Activated CD8-positive, alpha-beta memory T cell treated with anti-CD3 and anti-CD28 coated beads for 36 hours (primary cell): Measurements from ENCODE around the gene PROKR1. TPM values are rescaled to one million over a fixed set of nuclear protein-coding genes. Genes with fewer than 3 reads are reported as not detected.
"Not testable (repeated sequence)": the region's sequence is repeated elsewhere in the genome, so short reads cannot be mapped to it uniquely, and the experiment has no call there.

Experiments used
- CTCF ChIA-PET: fragments of 350-600 bp; sonication (Branson Sonifier 250); formaldehyde crosslinking; loops from one replicate; lab custom pipeline; 2021; ENCODE audit warnings: antibody characterized with exemption; lab: Charles Lee
- POLR2A ChIA-PET: fragments of 350-600 bp; sonication (Branson Sonifier 250); formaldehyde crosslinking; loops from one replicate; lab custom pipeline; 2021; ENCODE audit warnings: antibody characterized with exemption; lab: Charles Lee
- total RNA-seq, 2 experiments: library from RNA; stranded (reverse); gene quantifications; one replicate each; pipeline ENCODE4 v1.2.3, GENCODE V29; 2021

PROKR1 gene
- under 1 TPM; 0.08 to 0.13 TPM for total RNA-seq

DNA sequence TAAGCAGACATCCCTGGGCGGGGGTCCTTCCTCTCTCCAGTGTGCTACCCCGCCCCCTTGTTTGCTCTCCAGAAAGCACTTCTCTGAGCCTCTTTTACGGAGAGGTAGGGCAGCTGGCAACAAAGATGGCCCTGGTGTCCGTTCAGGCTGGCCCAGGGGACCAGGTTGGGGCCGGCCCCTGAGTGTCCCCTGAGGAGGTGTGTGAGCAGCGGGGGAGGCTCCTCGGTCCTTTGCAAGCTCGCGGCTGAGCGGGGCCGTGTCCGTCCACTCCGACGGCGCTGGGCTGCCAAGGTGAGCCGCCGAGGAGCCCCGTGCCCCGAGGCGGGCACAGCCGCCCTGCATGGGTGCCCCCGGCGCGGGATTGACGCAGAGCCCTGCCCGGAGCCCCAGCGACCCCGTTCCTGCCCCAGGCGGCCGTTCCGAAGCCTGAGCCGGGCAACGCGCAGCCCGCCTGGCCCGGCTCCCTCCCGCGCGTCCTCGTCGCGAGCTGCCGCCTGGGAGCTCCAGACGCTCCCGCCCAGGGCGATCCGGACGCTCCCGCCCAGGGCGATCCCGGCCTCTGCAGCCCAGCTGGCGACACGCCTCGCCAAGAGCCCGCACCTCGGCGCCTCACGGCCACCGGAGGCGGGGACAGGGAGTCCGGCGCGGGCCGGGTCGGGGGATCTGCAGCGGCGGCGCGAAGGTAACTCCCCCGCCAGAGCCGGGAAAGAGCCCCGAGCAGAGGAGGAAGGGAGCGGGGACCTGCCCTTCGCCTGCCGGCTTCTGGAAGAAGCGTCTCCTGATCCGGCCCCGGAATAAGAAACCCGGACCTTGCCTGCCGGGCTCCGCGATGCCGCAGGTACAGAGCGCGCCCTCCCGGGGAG lies at the start of gene PROKR1:
TSS of gene PROKR1 (plus strand) at position 569 of the 863 bp plus-strand sequence. CDS start 2,243 bp downstream, outside the sequence.
- CTCF ChIA-PET: interaction anchor here (1.3 to 1.4 kb wide), 2 partner anchors 17 to 48 kb away, joined by 3 to 4 read pairs; no protein-coding TSS in a partner anchor

DNA sequence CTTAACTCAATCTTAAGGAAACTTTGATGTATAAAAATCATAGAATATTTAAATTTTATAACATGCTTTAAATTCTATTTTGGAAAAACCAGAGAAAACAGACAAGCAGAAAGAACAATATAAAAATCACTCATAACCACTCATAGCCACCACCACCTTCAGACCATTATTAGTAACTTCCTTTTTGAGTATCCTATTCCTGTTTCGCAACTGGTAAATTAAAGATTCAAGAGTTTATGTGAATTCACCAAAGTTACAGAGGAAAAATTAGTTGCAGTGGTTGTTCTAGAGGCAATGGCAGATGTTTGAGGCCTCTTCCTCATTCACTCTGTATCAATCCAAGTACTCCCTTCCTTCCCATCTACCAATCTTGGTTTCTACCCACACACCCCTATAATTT lies 49.3 kb upstream of the PROKR1 start:
- CTCF ChIA-PET: interaction anchor here (1.6 kb wide), 1 partner anchor 127 kb away, joined by 13 read pairs; the partner anchor contains the start of genes APLF and FBXO48
- POLR2A ChIA-PET: no interaction called here

More for the DNA sequence above, at the start of gene PROKR1:
- POLR2A ChIA-PET: interaction anchor here (0.7 kb wide), 1 partner anchor 178 kb away, joined by 3 read pairs; no protein-coding TSS in a partner anchor

DNA sequence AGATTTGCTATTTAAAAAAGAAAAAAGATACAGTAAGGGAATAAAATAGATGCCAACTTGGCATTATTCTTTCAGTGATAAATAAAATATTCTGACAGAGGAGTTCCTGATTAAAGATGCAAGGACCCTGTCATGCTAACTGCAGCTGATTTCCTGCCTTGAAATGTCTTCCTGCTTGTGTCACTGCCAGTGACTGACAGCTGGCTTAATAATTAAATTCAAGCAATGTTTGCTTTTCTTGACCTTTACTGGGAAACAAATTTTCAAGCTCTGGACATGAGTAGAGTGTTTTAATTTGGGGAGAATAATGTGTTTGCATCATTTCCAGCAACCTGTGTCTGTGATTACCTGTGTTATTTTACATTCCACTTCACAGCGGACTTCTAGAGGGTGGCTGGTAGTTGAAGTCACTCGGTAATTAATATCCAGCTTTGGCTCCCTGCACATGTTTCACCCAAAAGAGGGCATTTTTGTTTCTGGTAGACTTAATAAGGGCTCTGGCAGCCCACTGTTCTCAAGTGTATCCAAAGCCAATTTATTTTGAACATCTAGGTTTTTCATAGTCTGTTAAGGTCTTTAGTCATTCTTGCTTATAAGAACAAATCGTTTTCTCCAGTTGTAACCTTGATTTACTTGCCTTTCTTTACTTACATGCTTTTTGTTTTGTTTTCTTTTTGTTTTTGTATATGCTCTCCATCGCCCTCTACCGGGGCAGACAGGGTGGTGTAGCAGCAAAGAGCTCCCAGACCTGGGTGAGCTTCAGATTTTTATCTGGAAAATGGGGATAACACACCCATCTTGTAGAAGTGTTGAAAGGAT lies 48.5 kb upstream of the PROKR1 start:
- CTCF ChIA-PET: interaction anchor here (0.7 to 2.0 kb wide), 15 partner anchors 9 to 485 kb away, joined by 3 to 13 read pairs (median 3); partner anchors contain the start of genes APLF, FBXO48 and PROKR1
- POLR2A ChIA-PET: no interaction called here

DNA sequence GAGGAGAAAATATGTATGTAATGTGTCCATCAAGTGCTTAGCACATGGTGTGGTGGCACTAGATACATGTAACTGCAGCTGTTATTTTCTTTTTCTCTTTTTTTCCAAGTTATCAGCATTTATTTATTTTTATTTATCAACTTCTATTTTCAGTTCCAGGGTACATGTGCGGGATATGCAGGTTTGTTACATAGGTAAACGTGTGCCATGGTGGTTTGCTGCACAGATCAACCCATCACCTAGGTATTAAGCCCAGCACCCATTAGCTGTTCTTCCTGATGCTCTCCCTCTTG lies 47.9 kb upstream of the PROKR1 start:
- POLR2A ChIA-PET: not testable (repeated sequence)
- CTCF ChIA-PET: interaction anchor here (0.7 to 2.0 kb wide), 15 partner anchors 9 to 485 kb away, joined by 3 to 13 read pairs (median 3); partner anchors contain the start of genes APLF, FBXO48 and PROKR1

DNA sequence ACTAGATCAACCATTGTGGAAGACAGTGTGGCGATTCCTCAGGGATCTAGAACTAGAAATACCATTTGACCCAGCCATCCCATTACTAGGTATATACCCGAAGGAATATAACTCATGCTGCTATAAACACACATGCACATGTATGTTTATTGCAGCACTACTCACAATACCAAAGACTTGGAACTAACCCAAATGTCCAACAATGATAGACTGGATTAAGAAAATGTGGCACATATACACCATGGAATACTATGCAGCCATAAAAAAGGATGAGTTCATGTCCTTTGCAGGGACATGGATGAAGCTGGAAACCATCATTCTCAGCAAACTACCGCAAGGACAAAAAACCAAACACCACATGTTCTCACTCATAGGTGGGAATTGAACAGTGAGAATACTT lies 42.9 kb upstream of the PROKR1 start:
- POLR2A ChIA-PET, CTCF ChIA-PET: not testable (repeated sequence)

DNA sequence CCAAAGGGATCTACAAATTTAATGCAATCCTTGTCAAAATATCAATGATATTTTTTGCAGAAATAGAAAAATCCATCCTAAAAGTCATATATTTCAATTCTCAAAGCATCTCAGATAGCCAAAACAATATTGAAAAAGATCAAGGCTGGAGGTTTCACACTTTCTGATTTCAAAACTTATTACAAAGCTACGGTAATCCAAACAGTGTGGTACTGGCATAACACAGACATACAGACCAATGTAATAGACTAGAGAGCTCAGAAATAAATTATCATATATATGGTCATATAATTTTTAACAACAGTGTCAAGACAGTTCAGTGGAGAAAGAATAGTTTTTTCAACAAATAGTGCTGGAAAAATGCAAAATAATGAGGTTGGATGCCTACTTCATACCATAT lies 40.3 kb upstream of the PROKR1 start:
- CTCF ChIA-PET: no interaction called here
- POLR2A ChIA-PET: no interaction called here

DNA sequence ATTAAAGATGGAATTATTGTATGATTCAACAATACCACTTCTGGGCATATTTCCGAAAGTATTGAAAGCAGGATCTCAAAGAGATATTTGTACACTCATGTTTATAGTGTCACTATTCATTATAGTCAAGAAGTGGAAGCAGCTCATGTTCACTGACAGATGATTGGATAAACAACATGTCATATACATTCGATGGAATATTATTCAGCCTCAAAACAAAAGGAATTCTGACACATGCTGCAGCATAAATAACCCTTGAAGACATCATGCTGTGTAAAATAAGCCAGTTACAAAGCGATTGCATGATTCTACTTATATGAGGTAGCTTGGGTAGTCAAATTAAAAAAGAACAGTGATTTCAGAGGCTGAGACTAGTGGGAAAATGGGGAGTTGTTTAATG lies 39.3 kb upstream of the PROKR1 start:
- ChIA-PET CTCF (no interaction called here), POLR2A (no interaction called here)

DNA sequence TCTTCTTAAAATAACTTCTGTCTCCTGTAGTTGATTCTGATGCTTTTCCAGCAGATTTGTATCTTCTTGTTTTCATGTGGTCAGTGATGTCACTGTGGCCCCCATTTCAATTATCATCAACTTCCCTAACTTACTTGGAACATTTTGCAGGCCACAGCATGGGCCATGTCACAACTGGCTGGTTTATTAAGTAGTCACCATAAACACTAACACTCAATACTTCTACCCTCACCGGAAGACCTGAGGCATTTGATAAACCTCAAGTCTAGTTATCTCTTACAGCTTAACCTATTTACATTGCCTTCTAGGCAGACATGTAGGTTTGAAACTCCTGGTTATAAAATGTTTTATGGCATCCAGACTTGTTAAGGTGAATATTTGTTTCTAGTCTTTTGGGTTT lies 37.4 kb upstream of the PROKR1 start:
- ChIA-PET CTCF (interaction anchor here (1.4 kb wide), 1 partner anchor 11 kb away, joined by 6 read pairs; no protein-coding TSS in a partner anchor), POLR2A (no interaction called here)

DNA sequence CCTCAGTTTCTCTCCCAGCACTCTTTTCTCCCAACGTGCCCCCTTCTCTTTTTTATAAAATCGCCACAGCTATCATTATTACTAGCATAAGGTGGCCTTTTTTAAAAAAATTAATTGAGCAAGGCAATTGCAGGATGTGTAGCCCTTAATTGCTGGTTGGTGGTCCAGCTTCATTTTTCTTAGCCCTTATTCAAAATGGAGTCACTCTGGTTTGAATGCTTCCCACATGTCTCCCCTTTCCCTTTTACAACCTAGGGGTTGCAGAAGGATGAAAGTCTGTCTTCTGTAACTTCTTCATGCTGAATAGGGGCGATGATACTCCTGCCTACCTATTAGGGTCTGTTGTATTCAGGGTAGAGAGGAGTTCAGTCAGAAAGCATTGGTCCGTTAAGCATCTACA lies 36.6 kb upstream of the PROKR1 start:
- POLR2A ChIA-PET: no interaction called here
- CTCF ChIA-PET: interaction anchor here (0.6 to 1.4 kb wide), 2 partner anchors 11 to 603 kb away, joined by 3 to 6 read pairs; no protein-coding TSS in a partner anchor

DNA sequence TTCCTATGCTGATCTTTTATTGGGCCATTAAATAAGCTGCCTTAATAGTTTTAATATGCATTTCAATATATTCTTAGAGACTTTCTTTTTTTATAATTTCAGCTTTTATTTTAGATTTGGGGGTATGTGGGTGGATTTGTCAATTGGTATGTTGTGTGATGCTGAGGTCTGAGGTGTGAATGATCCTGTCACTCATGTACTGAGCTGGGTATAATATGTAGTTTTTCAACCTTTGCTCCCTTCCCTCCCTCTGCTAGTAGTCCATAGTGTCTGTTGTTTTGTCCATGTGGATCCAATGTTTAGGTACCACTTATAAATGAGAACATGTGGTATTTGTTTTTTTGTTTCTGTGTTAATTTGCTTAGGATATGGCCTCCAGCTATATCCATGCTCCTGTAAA lies 35.5 kb upstream of the PROKR1 start:
- POLR2A ChIA-PET: no interaction called here
- CTCF ChIA-PET: no interaction called here

DNA sequence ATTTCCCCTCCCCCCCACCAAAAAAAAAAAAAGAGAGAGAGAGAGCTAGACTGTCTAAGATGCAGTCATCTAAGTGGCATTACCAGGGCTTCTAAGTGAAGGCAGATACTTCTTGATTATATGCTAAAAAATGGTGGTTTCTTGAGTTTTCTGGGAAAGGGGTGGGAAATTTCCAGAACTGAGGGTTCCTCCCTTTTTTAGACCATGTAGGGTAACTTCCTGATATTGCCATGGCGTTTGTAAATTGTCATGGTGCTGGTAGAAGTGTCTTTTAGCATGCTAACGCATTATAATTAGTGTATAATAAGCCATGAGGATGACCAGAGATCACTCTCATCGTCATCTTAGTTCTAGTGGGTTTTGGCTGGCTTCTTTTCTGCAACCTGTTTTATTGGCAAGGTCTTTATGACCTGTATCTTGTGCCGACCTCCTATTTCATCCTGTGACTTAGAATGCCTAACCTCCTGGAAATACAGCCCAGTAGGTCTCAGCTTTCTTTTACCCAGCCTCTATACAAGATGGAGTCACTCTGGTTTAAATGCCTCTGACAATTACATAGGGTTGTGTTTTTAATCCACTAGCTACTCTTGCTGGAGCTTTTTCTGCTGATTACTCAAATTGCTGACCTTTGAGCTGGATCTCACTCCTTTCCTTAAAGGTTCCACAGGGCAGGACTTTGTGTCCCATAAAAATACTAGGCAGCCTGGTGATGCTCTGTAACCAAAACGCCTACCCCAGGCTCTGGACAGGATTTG lies 30.4 kb upstream of the PROKR1 start:
- CTCF ChIA-PET: interaction anchor here (0.5 kb wide), 1 partner anchor 125 kb away, joined by 3 read pairs; no protein-coding TSS in a partner anchor
- POLR2A ChIA-PET: no interaction called here

DNA sequence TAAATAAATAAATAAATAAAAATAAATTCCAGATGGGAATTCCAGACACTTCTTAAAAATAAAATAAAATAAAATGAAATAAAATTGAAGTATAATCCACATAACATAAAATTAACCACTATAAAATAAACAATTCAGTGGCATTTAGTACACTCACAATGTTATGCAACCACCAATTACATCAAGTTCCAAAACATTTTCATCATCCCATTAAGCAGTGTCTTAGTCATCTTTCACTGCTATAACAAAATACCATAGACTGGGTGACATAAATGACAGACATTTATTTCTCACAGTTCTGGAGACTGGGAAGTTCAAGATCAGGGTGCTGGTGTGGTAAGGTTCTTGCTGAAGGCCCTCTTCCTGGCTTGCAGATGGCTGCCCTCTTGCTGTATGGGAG lies 22.6 kb upstream of the PROKR1 start:
- CTCF ChIA-PET: no interaction called here
- POLR2A ChIA-PET: no interaction called here

DNA sequence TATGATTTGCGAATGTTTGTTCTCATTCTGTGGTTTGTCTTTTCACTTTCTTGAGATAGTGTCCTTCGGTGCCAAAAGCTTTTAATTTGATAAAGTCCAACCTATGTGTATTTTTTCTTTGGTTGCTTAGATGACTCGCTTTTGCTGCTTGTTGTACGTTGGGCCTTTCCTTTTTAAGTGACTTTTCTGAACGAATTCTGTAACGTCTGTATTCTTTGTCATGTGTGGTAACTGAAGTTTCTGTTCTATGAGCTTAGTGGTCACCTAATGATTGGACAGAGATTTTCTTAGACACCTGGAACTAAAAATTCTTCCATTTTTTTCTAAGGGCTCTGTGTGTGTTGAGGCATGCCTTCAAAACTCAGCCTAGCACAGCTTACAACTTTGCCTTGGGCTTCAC lies 19.6 kb upstream of the PROKR1 start:
- ChIA-PET CTCF (interaction anchor here (0.6 kb wide), 1 partner anchor 505 kb away, joined by 3 read pairs; no protein-coding TSS in a partner anchor), POLR2A (no interaction called here)

DNA sequence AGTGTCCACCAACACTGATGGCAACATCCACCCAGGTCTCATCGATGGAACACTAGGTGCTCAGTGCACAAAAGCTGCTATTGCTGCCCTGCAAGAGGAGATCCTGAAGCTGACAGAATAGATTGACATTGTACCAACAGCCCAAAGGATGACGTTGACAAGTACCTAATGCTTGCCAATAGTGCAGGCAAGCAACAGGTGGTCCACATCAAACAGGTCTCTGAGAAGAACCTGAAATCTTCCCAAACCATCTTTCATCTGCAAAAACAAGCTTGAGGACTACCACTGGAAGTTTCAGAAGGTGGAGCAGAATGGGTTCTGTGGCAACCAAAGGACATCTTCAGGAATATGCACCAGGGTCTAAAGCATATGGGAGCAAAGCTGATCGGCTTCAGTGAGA lies 15.8 kb upstream of the PROKR1 start:
- ChIA-PET POLR2A (no interaction called here), CTCF (no interaction called here)

DNA sequence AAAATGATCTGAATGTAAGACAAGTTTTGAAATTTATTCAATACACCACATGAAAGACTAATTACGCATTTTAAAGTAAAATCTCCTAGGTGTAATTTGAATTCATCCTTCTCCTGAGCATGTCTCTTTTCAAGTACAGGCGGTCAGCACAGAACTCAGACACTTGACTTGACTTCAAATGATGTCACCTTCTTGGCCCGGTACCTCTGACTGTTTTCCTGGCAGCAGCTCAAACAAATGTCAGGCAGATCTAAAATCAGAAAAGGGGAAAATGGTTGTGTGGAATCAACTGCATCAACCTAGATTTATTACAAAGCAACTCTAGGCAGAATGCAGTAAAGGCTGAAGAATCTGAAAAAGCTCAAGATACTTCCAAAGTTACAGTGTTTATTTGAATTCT lies 11.4 kb upstream of the PROKR1 start:
- POLR2A ChIA-PET: no interaction called here
- CTCF ChIA-PET: no interaction called here

DNA sequence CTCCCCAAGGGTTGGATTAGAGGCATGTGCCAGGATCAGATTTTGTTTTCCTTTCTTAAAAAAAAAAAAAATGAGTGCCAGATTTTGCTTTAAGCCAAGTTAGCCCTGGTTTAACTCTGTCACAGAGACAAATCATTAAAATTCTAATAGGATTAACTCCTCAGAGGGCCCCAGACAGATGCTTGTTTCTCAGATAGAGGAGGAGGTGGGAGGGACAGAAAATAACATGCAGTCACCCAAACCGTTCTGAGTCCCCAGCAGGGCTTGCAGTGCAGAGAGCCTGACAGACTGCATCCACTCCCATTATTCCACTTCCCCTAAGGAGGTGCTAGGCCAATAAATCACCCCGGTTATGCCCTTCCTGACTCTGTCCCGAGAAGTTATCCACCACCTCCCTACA lies 6.3 kb upstream of the PROKR1 start:
- CTCF ChIA-PET: interaction anchor here (1.1 kb wide), 1 partner anchor 174 kb away, joined by 3 read pairs; no protein-coding TSS in a partner anchor
- POLR2A ChIA-PET: no interaction called here

DNA sequence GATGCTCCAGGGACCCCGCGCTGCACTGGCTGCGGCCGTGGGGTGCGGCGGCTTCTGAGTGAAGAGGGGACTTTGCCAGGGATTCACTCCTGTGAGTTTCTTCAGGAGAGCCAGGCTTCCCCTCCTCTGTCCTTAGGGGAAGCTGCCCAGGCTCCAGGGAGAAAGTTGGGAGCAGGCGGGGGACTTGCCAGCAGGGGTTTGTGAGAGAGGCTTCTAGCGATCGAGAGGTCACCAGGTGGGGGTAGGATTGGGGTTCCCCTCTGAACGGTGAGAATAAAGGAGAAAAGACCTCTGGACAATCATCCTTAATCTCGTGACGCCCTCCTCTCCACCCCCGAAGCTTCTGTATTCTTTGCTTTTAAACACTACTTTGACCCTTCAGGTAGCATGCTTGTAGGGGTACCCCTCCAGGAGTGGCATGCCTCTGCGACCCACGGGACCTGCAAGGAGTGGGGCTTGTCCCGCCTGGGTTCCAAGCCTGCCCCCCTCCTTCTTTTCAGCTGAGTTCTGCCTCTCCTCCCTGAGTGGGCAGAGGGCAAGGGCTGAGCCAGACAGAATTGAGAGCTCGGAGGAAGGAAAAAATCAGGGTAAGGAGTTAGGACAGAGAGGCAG lies 601 bp downstream of the PROKR1 start:
- POLR2A ChIA-PET: interaction anchor here (0.7 kb wide), 1 partner anchor 179 kb away, joined by 3 read pairs; no protein-coding TSS in a partner anchor

DNA sequence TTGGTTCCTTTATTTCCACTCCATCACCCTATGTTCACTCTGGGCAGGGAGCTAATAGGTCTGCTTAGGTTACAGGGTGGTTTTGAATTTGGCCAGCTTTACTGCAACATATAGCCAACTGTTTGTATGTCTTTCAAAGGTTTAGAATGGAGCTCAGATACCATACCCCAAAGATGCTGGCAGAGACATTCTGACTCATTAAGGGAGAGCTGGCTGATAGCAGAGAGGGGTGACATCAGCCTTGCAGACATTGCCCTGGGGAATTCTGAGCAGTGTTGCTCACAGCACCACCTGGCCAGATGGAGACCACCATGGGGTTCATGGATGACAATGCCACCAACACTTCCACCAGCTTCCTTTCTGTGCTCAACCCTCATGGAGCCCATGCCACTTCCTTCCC lies 2.1 kb downstream of the PROKR1 start:
- CTCF ChIA-PET: no interaction called here

More for the DNA sequence above, 601 bp downstream of the PROKR1 start:
- CTCF ChIA-PET: interaction anchor here (1.3 to 1.4 kb wide), 2 partner anchors 17 to 49 kb away, joined by 3 to 4 read pairs; no protein-coding TSS in a partner anchor

More for the DNA sequence above, 2.1 kb downstream of the PROKR1 start:
- POLR2A ChIA-PET: no interaction called here
